ENCODE results near the gene VPS8.

Gene VPS8

DNA sequence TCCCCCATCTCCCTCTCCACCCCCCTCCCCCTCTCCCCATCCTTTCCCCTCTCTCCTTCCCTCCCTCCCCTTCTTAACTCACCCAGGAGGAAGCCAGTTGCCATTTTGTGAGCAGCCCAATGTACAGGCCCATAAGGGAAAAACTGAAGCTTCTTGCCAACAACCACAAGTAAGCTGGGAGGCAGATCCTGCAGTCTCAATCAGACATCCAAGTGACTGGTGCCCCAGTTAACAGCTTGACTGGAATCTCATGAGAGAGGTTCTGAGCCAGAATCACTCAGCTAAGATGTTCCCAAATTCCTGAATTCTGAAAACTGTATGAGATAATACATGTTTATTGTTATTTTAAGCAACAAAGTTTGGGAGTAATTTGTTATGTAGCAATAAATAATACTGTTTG, 250.2 kb downstream of the VPS8 start:
- DNase-seq = no peak

DNA sequence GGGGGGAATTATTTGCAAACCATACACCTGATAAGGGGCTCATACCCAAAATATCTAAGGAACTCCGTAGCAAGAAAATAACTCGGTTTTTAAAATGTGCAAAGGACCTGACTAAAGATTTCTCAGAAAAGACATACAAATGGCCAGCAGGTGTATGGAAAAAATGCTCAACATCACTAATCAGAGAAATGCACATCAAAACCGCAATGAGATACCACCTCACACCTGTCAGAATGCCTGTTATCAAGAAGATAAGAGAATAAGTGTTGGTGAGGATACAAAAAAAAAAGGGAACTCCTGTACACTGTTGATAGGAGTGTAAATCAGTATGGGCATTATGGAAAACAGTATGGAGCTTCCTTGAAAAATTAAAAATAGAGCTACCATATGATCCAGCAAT, 251.5 kb downstream of the VPS8 start:
- DNase-seq = no peak

DNA sequence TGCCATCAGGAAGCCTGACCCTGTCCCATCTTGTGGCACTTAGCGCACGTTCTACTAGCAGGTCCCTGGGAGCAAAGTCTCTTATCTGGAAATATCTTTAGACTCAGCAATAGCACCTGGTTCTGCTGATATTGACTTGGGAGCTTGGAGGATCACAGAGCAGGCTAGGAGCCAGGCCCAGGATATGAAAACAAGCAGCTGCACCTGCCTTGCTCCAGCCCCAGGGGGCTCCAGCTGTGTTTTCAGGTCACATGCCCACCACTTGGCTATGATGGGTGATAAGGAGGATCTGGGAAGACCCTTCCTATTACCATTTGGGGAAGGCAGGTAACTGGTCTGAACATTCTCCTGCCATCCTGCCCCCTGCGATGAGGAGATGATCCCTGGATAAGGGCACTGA, 253.1 kb downstream of the VPS8 start:
- no peak for DNase-seq

DNA sequence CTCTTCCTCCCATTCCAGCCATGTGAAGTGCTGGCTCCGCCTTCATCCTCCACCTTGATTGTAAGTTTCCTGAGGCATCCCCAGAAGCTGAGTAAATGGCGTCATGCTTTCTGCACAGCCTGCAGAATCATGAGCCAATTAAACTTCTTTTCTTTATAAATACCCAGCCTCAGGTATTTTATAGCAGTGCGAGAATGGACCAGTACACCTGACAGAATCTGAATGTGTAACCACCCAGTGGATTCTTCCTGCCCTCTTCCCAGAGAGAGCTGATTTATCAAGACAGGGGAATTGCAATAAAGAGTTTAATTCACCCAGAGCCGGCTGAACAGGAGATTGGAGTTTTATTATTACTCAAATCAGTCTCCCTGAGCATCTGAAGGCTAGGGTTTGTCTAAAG, 254.3 kb downstream of the VPS8 start:
- DNase-seq = no peak

DNA sequence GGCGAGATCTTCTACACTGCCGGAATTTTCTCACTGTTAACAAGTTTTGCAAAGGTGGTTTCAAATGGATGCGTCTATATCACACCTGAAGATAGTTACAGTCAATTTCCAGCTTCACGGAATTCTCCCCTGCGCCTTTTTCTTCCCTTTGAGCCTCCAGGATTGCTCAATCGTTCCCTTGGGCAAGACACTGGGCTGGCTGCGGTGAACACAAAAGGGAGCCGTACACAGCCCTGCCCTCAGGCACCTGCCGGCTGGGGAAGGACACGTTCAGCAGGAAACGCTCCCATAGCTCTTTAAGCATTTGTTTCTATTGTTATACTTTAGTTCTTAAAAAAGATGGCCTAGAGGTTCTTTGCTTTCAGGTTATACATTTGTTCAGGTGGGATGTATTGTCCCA, 255.2 kb downstream of the VPS8 start:
- DNase-seq = no peak

DNA sequence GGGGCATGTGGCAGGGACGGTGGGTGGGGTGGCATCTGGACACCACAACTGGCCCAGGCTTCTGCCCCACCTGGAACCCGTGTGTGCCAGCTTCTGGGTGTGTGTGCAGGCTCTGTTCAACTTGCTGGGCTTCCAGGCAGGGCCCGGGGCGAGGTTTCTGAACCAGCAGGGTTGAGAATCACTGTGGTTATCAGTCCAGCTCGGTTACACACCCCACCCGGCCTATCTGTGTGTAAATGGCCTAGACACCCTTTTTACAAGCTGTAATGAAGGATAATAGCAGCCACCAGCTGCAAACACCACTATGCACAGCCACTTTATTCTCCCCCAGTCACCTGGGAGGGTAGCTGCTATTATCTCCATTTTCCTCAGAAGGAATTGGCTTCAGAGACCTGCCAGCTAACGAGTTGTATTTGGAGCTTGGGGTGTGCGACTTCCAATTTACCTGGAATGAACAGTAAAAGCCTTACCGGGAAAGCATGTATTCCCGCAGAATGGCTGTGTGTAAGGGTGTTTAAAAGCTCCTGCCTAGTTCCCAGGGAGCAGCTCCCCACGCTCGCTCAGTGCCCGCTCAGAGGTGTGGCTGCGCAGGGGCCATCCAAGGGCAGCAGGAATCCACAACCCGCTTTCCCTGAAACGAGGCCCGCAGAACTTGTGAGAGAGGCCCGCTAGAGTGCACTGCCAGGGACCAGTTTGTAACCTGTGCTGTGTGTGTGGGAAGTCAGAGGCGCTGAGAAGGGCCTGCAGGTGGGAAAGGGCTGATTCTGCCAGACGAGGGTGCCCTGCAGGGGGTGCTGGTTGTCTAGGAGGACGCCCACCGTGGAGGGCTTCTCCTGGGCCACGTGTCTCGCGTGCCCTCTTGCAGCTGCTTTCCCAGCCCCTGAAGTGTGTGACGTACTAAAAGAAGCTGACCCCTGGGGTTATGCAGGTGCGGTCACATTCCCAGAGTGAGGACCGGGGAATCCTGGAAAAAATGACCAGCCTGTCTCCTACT, 257.4 kb downstream of the VPS8 start:
- DNase-seq = no peak

DNA sequence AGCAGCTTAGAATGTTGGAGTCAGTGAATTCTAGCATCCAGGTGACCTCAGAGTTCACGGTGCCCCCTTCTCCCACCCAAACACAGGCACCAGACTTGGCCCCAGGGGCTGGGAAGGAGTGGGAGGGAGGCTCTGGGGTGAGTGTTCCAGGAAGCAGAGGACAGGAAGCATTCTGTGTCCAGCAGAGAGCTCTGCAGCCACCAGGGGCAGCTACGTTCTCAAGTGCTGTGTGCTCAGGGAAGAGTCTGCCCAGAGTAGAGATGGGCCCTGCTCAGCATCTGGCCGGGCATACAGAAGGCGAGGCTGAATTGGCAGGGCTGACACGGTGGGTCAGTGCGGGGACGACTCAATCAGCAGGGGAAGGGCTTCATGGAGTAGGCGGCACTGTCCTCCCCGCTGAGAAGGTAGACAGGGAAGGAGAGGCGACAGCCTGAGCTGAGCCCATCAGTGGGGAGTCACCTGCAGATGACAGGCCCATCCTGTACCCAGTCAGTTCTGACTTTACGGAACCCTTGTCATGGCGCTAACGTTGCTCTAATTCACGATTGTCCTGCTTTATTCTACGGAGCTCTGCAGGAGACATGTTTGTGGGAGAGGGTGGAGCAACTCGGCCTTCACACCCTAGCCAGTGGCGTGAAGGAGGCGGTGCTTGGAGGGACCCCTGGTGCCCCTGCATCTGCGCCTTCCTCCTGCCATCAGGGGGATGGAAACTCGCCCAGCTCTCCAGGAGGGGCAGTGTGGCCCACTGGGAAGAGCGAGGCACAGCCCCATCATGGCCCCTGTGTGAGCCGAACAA, 258.7 kb downstream of the VPS8 start:
- peak; percentile 21 to 47 (median 36) for DNase-seq

DNA sequence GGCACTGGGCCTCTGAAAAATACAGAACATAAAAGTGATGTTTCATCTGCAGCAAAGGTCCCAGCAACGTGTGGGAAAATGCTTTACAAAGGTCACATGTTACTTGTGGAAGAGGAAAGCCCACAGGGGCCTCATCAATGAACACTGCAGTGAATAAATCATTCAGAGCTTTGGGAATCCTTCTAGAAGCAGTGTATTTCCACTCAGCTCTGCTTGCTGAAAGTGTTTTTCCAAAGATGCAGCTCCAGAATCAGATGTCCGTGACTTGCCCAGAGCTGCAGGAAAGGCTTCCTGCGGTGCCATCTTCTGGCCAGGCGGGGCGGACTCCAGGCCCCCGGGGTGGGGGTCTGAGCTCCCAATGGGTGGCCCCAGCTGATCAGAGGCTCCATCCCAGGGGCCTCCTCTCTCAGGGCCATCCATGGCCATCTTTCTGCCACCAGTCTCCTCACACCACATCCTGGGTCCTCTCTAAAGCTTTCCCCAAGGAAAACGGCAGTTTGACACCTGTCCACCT, 259.4 kb downstream of the VPS8 start:
- DNase-seq = no peak

DNA sequence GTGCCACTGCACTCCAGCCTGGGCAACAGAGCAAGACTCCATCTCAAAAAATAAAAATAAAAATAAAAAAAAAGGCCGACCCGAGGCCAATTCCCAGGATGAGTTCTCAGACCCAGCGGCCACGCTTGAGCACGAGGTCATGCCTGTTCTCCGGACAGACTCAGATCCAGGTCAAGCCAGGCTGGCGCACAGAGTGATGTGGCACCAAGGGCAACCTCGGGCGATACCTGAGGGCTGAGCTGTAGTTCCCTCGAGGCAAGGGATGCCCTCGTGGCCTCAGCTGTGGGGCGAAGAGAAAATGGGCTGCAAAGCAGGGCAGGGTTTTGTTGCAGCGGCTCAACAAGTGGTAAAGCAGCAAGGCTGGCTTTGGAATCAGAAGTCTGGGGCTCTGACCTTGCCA, 263.6 kb downstream of the VPS8 start:
- DNase-seq = no peak

DNA sequence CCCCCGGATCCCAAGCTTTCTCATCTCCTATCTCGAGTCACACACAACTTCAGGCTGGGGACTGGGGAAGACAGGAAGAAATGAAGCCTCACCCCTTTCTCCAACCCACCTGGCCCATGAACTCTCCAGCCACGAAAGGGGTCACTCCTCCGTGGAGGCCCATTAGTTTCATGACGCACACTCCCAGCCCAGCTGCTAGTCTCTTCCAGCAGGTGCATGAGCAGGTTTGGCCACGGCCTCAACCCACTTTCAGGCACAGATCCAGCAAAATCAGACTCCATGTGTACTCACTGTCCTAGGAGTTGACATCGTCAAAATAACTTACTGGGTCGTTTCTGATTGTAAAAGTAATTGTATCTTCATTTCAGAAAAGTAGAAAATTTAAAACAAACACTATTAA, 264.3 kb downstream of the VPS8 start:
- DNase-seq = no peak

DNA sequence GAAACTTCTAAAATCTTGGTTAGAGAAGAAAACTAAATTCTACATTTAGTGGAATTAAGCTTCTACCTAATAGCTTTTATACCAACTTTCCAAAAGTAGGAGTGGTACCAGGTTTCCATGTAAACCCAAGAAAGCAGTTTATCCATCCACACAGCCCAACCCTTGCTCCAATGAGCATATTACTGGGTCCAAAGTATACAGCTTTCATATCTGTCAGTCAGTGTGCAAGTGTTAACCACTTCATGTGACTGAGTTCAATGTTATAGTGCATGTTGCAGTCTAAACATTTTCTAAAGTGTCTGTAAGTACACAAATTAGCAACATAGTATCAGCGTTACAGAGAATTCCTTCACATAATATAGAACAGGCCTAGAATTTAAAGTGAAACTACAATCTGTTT, 267.7 kb downstream of the VPS8 start:
- DNase-seq = no peak

DNA sequence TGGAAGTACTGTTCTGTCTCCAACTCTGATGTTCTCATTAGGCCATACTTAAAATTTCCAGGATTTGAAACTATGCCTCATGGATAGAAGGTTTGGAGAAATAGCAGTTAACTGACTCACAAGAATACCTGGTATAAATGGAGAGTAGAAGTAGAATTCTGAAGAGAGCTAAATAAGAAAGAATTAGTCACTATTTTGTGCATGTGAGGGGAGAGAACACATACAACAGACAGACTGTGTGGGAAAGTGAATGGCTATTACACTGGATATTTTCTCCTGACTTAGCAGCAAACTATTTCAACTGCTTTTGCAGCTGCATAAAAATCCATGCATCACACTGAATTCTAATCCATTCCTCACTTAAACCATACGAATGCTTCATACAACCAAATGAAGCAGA, 269.6 kb downstream of the VPS8 start:
- no peak for DNase-seq

DNA sequence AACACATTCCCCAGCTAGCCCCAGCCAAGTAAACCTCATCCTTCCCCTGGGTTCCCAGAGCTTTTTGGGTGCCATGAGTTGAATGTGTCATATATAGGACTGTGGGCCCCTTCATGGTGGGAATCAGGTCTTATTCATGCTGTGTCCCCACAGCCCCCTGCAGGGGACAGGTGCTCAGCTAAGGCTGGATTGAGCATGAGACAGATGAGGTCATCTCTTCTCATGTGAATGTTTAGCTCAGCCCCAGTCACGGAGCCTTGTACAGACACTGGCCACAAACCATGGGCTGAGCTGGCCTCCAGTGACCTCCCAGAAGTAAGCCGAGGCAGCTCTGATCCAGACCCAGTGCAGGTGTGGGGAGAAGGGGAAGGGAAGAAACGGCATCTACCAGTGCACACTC, 270.2 kb downstream of the VPS8 start:
- no peak for DNase-seq

DNA sequence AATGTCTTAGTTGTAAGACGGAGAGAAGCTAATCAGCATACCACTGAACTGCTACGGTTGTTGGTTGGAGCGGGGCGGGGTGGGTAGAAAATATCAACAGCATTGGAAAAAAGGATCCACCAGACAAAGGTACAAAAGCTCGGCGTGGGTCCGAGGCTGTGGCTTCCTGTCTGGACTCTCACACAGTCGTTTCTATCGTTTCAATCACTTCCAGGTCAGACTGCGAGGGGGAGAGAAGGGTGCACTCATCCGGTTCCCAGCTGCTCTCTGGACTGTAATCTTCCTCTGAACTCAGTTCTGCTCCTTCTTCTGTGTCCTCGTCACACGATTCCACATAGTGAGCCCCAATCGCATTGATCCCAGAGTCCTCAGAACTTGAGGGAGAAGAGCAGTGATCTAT, 270.9 kb downstream of the VPS8 start:
- no peak for DNase-seq

DNA sequence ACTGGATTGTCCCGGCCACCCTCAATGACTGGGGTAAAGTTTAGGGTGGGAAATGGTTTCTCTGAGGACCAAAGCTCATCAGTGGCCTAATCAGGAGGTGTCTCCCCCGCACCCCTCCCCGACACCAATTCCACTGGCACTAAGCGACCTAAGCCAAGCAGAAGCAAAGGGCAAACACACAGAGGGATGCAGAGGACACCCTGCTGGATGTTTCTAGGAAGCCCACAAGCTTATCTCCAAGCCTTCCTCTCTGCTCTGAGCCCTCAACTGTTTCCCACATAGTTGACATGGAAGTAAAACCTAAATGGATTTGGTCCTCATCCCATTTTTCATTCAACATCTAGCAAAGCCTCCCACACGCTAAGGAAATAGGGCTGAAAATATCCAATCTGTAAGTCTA, 272.4 kb downstream of the VPS8 start:
- DNase-seq = no peak

DNA sequence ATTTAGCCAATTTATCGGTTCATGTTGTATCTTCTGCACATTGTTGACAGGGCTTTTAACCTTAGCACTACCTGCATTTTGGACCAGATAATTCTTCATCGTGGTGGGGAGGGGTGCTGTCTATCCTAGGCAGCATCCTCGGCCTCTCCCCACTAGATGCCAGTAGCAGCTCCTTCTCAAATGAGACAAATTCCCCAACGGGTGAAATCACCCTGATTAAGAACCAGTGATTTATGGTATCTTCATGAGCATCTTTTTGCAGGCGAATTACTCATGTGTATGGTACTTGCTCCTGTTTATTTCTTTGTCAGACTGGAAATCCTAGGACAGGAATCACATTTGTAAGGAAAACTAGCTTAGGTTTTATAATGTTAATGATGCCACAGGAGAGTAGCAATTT, 272.9 kb downstream of the VPS8 start:
- no peak for DNase-seq

DNA sequence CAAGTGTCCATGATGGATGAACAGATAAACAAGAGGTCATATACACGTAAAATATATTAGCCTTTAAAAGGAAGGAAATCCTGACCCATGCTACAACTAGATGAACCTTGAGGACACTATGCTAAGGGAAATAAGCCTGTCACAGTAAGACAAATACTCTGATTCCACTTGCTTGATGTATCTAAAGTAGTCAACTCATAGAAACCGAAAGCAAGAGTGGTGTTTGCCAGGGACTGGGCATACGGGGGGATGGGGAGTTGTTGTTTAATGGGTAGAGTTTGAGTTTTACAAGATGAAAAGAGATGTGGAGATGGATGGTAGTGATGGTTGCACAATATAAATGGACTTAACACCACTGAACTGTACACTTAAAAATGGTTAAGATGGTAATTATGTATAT, 275.5 kb downstream of the VPS8 start:
- DNase-seq = no peak

DNA sequence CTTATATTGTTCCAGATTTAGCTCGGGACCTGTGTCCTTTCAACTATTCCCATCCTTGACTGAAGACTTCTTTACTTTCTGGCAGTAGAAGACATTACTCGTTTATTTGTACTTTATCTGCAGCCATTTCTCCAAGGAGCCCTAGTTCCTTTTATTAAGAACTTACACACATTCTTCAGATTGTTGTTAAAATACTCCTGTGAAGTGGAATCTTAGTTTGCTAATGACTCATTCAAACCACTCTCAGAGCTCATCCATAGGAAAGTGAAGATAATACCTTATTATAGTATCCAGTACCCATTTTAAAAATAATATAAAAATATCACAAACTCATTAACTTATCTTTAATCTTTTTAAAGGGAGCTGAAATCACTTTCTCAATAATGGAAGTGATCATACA, 277.4 kb downstream of the VPS8 start:
- DNase-seq = no peak

DNA sequence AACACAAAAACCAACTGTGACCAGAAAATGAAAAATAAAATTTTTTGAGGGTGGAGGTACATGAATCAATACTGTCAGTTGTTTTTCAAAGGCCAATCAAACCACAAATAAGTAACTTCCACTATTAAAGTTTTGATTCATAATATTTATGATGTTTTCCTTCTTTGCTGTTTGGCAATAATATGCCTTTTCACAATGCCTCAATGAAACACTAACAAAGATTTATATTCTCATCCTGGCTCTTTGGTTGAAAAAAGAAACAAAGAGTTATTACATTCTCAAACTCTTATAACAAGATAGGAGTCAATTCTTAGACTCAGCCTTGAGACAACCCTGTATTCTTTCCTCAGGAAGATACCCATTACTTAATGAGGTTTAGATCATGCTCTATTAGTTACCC, 277.8 kb downstream of the VPS8 start:
- DNase-seq = no peak

DNA sequence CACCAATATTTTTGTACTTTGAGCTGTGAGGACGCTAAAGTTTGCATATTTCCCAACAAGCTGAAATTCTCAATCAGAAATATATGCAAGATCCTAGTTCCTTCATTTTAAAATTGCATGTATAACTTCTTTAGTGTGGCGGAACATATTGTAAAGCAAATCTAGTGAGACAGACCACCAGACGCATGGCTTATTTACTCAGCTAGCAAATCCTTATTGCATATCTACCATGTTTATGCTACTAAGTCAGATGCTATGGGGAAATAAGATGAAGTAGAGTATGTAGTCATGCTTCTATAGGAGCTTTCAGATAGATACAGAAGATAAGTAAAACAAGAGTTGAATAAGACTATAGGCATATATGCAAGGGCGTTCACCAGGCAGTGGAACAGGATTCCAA, 278.8 kb downstream of the VPS8 start:
- no peak for DNase-seq

DNA sequence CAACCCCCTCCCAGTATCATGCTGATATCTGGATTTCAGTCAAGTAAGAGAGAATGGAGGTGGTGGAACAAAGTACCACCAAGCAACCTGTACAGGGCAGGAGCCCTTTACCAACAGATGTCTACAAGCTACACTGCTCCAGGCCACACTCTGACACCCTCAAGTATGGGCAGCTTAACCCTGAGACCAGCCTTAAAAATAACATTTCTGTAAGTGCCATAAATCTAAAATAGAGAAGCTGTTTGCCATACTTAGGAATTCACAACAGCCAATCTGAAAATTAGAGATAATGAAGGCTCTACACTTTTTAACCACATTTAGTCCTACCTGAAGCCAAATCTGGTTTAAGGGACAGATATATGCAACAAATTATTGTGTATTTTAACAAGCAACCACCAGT, 281.1 kb downstream of the VPS8 start:
- DNase-seq = no peak

DNA sequence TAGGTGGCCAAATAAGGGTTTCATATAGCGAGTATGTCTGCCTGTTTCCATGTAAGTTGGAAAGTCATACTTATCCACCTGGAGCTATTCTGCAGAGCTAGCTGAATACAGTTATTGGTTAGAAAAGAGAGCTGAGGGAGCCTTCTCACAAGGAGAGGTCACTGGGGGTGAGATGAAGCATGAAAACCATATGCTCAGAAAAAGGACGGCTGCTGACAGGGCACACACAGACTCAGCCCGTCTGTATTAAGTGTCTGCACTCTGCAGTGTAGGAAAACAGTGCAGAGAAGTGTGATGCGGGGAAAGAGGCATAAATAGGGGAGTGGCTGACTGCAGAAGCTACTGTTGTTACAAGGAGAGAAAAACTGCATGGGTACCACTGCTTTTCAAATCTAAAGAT, 282.7 kb downstream of the VPS8 start:
- no peak for DNase-seq
